IPS-18a (cell line): ENCODE results near the gene C1R.
"Not testable (repeated sequence)": the region's sequence is repeated elsewhere in the genome, so short reads cannot be mapped to it uniquely, and the experiment has no call there.

ENCODE experiments used
- H3K27ac ChIP-seq: one replicate; pipeline ENCODE4 v1.5.1; 2013; ENCODE audit warnings: low read length
- H3K27me3 ChIP-seq: one replicate; pipeline ENCODE4 v1.6.1; 2013; ENCODE audit warnings: mild to moderate bottlenecking, low read length; ENCODE audit not compliant: control insufficient read depth, insufficient read depth
- H3K36me3 ChIP-seq: one replicate; pipeline ENCODE4 v1.6.1; 2013; ENCODE audit warnings: low read depth, low read length; ENCODE audit not compliant: control insufficient read depth
- H3K4me1 ChIP-seq: one replicate; pipeline ENCODE4 v1.6.1; 2013; ENCODE audit warnings: low read depth, low read length; ENCODE audit not compliant: control insufficient read depth
- H3K4me3 ChIP-seq: one replicate; pipeline ENCODE4 v1.5.1; 2013; ENCODE audit warnings: low read length
- H3K9ac ChIP-seq: one replicate; pipeline ENCODE4 v1.6.1; 2013; ENCODE audit warnings: mild to moderate bottlenecking, low read length, moderate library complexity
- H3K9me3 ChIP-seq: one replicate; pipeline ENCODE4 v1.6.1; 2013; ENCODE audit warnings: low read depth, low read length; ENCODE audit not compliant: control insufficient read depth

C1R gene

DNA sequence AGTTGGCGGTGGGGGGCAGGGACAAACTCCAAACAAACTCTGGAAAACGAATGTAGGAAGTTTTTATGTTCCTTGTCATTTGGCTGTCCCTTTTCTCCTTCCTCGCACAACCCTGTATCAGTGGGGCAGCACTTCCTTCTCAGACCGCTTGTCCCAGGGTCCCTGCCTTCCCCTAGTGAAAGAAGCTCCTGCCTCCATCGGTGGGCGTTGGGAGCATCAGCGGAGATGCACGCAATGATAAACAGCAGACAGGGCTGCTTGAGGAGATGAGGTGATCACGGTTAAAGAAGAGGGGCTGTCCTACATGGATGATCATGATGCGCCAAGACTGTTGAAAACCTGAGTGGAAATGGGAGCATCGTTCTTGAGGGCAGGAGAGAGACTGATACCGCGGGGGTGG is 31.1 kb downstream of the C1R start:
- Histone ChIP-seq H3K36me3 (no peaks in the 10 kb centered on the region), H3K27ac (no peak overlapping the region), H3K9ac (no peak overlapping the region), H3K4me1 (peaks cover 7% of the 10 kb centered on the region), H3K27me3 (no peaks in the 10 kb centered on the region), H3K4me3 (no peak overlapping the region), H3K9me3 (no peaks in the 10 kb centered on the region)

DNA sequence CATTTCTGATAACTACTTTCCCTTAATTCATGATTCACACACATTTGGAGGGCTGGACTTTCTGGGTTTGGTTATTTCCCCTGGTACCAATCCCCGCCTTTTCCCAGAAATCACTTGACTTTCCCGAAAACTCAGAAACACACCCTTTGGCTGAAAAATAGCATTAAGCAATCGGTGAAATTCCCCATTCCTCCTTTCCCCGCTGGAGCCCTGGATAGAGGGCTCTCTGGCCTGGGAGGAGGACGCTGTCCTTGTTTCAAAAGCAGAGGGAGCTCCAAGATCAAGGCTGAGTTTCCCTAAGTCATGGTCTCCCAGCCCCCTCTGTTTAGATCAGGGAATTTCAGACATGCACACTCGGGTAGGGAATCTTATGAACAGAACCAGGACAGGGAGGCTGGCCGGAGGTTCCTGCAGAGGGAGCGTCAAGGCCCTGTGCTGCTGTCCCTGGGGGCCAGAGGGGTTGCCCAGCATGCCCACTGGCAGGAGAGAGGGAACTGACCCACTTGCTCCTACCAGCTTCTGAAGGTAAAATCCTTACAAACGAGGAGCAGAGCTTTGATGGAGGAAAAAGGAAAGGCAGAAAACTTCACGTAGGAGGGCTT is 31.8 kb downstream of the C1R start, which contains the start of gene C1S:
Gene C1S (plus strand): TSS at position 366 of the 602 bp plus-strand sequence. CDS start 1,195 bp downstream, outside the sequence.
- Histone ChIP-seq H3K27ac (no peak within 1 kb of the TSS), H3K9ac (no peak within 1 kb of the TSS), H3K4me3 (no peak within 1 kb of the TSS)

DNA sequence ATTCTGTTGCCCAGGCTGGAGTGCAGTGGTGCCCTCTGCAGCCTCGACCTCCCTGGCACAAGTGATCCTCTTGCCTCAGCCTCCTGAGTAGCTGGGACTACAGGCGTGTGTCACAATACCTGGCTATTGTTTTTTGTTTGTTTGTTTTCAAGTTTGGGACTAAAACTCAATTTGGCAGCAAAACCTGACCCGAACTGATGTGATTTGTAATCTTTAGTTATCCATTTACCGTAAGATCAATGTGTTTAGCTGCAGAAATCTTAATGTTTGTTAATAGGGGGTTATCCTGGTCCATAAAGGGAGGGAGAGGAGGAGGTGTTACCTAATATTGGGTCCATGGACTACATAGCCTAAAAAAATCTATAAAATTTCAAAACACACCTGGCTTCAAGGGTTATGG is 32.5 kb downstream of the C1R start:
- H3K27ac ChIP-seq, result no peak overlapping the region
- H3K4me3 ChIP-seq, result no peak overlapping the region
- no peaks in the 10 kb centered on the region for H3K27me3 ChIP-seq
- no peak overlapping the region for H3K9ac ChIP-seq
- H3K9me3 ChIP-seq, result no peaks in the 10 kb centered on the region
- no peaks in the 10 kb centered on the region for H3K36me3 ChIP-seq
- peaks cover 7% of the 10 kb centered on the region for H3K4me1 ChIP-seq

More for the DNA sequence above, 31.8 kb downstream of the C1R start, which contains the start of gene C1S:
- no peaks in the 10 kb centered on the region for H3K36me3 ChIP-seq
- H3K4me1 ChIP-seq, result peaks cover 7% of the 10 kb centered on the region
- no peaks in the 10 kb centered on the region for H3K9me3 ChIP-seq
- H3K27me3 ChIP-seq, result no peaks in the 10 kb centered on the region

DNA sequence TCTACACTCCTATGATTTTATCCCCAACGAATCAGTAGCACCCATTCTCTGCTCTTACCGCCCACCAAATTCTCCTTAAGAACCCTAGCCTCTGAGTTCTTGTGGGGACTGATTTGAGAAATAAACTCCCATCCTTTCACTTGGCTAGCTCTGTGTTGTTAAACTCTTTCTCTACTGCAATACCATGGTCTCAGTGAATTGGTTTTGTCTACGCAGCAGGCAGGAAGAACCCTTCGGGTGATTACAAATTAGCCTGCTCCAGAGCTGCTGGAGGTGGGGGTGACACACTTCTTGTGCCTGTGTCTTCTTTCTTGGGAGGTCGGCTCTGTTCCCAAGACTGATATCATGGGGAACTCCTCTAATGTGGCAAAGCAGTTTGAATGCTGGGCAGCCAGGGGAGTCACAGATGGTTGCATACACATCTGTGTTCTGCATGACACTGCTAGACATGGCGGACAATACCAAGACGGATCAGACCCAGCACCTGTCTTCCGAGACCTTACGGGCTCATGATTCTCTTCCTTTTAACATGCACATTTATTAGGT is 33.3 kb downstream of the C1R start:
- H3K27ac ChIP-seq, result no peak overlapping the region

DNA sequence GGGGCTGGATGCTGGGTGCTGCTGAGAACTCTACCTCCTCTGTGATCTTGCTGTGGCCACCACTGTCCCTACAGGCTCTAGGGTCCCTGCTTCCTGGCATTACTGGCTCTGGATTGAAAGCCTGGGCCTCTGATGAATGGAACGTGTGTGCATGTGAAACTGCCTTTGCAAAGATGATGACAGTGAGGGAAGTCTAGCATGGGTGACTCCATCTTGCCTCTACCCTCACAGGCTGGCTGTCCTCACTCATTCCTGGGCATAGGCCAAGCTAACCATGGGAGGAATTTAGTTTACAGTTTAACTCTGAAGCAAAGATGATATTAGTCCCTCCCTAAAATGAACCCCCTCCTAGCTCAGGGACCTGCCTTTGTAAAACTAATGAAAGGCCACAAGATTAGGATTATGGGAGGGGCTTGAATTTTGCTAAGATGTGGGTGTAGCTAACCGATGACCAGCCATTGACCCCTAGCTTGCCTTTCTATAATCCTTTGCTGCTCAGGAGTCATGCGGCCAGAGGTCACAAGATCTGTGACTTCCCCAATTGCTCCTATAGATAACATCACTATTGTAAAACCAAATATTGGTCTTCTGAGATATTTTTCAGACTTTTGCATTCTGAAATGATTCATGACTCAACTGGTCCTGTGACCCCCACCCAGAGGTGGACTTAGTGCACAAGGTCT is 33.9 kb downstream of the C1R start:
- H3K36me3 ChIP-seq, result no peaks in the 10 kb centered on the region
- no peak overlapping the region for H3K27ac ChIP-seq
- H3K9me3 ChIP-seq, result no peaks in the 10 kb centered on the region
- no peaks in the 10 kb centered on the region for H3K27me3 ChIP-seq
- H3K4me1 ChIP-seq, result peaks cover 7% of the 10 kb centered on the region
- no peak overlapping the region for H3K9ac ChIP-seq
- no peak overlapping the region for H3K4me3 ChIP-seq

More for the DNA sequence above, 33.3 kb downstream of the C1R start:
- Histone ChIP-seq H3K4me1 (peaks cover 7% of the 10 kb centered on the region), H3K36me3 (no peaks in the 10 kb centered on the region), H3K27me3 (no peaks in the 10 kb centered on the region), H3K4me3 (no peak overlapping the region), H3K9me3 (no peaks in the 10 kb centered on the region), H3K9ac (no peak overlapping the region)

DNA sequence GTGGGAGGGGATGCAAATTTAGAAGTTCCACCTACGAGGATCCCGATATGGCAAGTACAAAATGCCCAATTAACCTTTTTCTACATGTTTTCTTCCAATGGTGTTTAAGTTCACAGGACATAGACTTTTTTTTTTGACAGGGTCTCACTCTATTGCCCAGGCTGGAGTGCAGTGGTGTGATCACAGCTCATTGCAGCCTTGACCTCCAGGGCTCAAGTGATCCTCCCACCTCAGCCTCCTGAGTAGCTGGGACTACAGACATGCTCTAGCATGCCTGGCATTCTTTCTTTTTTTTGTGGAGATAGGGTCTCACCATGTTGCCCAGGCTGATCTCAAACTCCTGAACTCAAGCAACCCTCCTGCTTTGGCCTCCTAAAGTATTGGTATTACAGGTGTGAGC is 36.5 kb downstream of the C1R start:
- not testable (repeated sequence) for H3K4me3 ChIP-seq

DNA sequence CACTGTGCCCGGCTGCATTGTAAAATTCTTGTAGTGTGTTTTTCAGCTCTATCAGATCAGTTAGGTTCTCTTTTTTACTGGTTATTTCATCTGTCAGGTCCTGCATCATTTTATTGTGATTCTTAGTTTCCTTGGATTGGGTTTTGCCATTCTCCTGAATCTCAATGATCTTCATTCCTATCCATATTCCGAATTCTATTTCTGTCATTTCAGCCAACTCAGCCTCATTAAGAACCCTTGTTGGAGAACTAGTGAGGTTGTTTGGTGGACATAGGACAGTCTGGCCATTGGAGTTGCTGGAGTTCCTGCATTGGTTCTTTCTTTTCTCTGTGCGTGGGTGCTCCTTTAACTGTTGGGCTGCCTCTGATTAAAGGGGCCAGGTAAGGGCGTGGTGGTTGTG is 37.3 kb downstream of the C1R start:
- no peak overlapping the region for H3K4me3 ChIP-seq
- no peaks in the 10 kb centered on the region for H3K27me3 ChIP-seq
- H3K27ac ChIP-seq, result no peak overlapping the region
- no peaks in the 10 kb centered on the region for H3K4me1 ChIP-seq
- H3K9ac ChIP-seq, result no peak overlapping the region
- H3K9me3 ChIP-seq, result no peaks in the 10 kb centered on the region
- H3K36me3 ChIP-seq, result no peaks in the 10 kb centered on the region

More for the DNA sequence above, 36.5 kb downstream of the C1R start:
- H3K9ac ChIP-seq, H3K27ac ChIP-seq, H3K4me1 ChIP-seq, H3K36me3 ChIP-seq, H3K27me3 ChIP-seq, H3K9me3 ChIP-seq: not testable (repeated sequence)

DNA sequence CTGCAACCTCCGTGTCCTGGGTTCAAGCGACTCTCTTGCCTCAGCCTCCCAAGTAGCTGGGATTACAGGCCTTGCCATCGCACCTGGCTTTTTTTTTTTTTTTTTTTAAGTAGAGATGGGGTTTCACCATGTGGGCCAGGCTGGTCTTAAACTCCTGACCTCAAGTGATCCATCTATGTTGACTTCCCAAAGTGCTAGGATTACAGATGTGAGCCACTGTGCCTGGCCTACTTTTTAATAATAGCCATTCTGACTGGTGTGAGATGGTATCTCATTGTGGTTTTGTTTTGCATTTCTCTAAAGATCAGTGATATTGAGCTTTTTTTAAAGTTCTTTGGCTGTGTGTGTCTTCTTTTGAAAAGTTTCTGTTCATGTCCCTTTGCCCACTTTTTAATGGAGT is 42.3 kb downstream of the C1R start:
- H3K4me3 ChIP-seq, H3K36me3 ChIP-seq, H3K27ac ChIP-seq, H3K27me3 ChIP-seq, H3K4me1 ChIP-seq, H3K9me3 ChIP-seq, H3K9ac ChIP-seq: not testable (repeated sequence)

DNA sequence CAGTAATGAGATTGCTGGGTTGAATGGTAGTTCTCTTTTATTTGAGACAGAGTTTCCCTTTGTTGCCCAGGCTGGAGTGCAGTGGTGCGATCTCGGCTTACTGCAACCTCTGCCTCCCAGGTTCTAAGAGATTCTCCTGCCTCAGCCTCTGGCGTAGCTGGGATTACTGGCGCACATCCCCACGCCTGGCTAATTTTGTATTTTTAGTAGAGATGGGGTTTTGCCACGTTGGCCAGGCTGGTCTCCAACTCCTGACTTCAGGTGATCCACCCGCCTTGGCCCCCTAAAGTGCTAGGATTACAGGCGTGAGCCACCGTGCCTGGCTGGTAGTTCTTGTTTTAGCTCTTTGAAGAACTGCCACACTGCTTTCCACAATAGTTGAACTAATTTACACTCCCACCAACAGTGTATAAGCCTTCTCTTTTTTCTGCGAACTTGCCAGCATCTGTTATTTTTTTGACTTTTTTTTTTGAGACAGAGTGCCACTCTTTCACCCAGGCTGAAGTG is 42.7 kb downstream of the C1R start:
- H3K4me3 ChIP-seq, H3K36me3 ChIP-seq, H3K27ac ChIP-seq, H3K27me3 ChIP-seq, H3K9me3 ChIP-seq, H3K9ac ChIP-seq, H3K4me1 ChIP-seq: not testable (repeated sequence)

DNA sequence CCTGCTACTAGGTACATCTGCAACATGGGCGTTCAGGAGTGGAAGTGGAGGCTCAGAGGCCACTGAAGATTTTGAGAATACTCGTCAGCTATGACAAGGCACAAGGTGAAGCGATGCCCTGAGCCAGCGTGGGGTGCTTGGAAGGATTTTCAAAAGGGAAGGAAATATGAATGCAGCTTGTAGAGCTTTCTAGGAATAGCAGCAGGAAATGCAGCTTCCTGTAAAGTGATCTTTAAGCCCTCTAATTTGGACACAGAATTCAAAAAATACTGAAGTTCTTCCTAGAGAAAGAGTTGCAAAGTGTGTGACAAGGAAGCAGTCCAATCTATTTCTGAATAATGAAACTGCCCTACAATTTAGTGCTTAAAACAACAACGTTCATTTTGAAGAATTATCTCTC is 44.9 kb downstream of the C1R start:
- Histone ChIP-seq H3K27me3 (no peaks in the 10 kb centered on the region), H3K4me3 (no peak overlapping the region), H3K36me3 (no peaks in the 10 kb centered on the region), H3K27ac (no peak overlapping the region), H3K9ac (no peak overlapping the region), H3K4me1 (no peaks in the 10 kb centered on the region), H3K9me3 (no peaks in the 10 kb centered on the region)

DNA sequence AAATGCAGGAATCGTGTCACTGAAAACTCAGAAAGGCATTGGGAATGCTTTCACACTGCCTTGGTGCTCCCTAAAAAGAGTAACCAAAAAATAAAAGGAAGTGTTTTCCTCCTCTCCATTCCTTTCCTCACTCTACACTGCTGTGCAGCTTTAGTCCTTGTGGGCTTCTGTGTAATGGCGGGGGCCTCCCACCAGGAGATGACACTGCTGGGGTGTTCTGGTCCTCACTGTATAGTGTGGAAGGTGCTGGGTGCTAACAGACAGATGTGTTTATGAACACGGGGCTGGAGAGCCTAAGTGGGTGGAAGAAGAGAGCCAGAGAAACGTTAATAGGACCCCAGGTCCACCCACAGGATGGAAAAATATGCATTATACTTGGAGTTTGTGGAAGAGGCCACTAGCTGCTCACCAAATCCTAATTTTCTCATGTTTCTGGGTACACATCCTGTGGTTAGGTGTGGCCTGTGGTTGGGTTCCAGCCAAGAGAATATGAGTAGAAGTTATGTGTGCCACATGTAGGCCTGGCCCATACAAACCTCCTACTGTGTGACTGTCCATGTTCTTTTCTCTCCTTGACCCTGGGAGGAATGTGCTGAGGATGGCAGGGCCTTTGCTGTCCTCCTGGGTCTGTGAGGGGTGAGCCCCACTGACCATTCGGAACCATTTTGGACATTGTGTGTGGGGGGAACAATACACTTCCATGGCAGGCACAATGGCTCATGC is 45.7 kb downstream of the C1R start:
- Histone ChIP-seq H3K4me1 (no peaks in the 10 kb centered on the region), H3K9ac (no peak overlapping the region), H3K27ac (no peak overlapping the region), H3K9me3 (no peaks in the 10 kb centered on the region), H3K4me3 (no peak overlapping the region), H3K36me3 (no peaks in the 10 kb centered on the region), H3K27me3 (no peaks in the 10 kb centered on the region)
